Measurements from ENCODE around the gene GRHPR.

Gene GRHPR

GRCh38 chr9:37486256-37486615 is 63.7 kb downstream of the GRHPR start (continued):
- 0 out of 2 replicates have a peak, but pooled peaks have one; percentile 7 for TF ChIP-seq REST (tag by site-specific recombination; IDR thresholded peaks at IDR 0.05)
- TF ChIP-seq ZNF660 (tag by site-specific recombination; IDR thresholded peaks at IDR 0.05): no peak
- peak; percentile 66; the same call in 1 of the 2 replicates for TF ChIP-seq ZBTB10 (tag by site-specific recombination; IDR thresholded peaks at IDR 0.05)
- TF ChIP-seq ZNF362 (tag by site-specific recombination; IDR thresholded peaks at IDR 0.05): no peak
- no peak for TF ChIP-seq ZBTB21 (tag by site-specific recombination; IDR thresholded peaks at IDR 0.05)
- TF ChIP-seq ZNF155 (tag by site-specific recombination; IDR thresholded peaks at IDR 0.05): no peak
- TF ChIP-seq ZNF423 (tag by site-specific recombination; IDR thresholded peaks at IDR 0.05): no peak
